Panc1 (cell line): ENCODE results near the gene CAMK2B. TPM values are rescaled to one million over a fixed set of nuclear protein-coding genes. Genes with fewer than 3 reads are reported as not detected.

Source experiments
- ATAC-seq: fragments of 200-7000 bp; cut with Tn5 transposase; 2 replicates; pipeline ENCODE4 v1.9.1; 2020; ENCODE audit warnings: mild to moderate bottlenecking, moderate library complexity
- BruUV-seq: library from RNA; stranded (reverse); fragments of 400-500 nt; replicated peaks from 2 replicates; lab custom pipeline; 2021; lab: Mats Ljungman, UMichigan
- CTCF ChIA-PET: fragments of 300-600 bp; sonication (Branson Sonifier 250); formaldehyde crosslinking; loops from one replicate; lab custom pipeline; 2022; ENCODE audit warnings: antibody characterized with exemption; lab: Charles Lee
- POLR2A ChIA-PET: fragments of 300-600 bp; sonication (Branson Sonifier 250); formaldehyde crosslinking; loops from one replicate; lab custom pipeline; 2022; ENCODE audit warnings: antibody characterized with exemption; lab: Charles Lee
- DNase-seq: peaks from one replicate; pipeline ENCODE4 v3.0.0-alpha.2; 2010; ENCODE audit warnings: low read depth, low spot score
- H3K27ac ChIP-seq: 2 replicates; pipeline ENCODE4 v1.5.1; 2011; ENCODE audit warnings: mild to moderate bottlenecking, low read length, inconsistent platforms
- H3K27me3 ChIP-seq: fragments of 200-500 bp; sonication (Bioruptor generic); 2 replicates; pipeline ENCODE4 v1.6.0; 2014; ENCODE audit warnings: low read length, inconsistent platforms; ENCODE audit not compliant: control insufficient read depth, insufficient read depth
- H3K36me3 ChIP-seq: fragments of 200-500 bp; sonication (Bioruptor generic); 2 replicates; pipeline ENCODE4 v1.5.1; 2014; ENCODE audit warnings: inconsistent platforms, mild to moderate bottlenecking, low read length, moderate library complexity; ENCODE audit not compliant: control insufficient read depth, insufficient read depth
- H3K4me1 ChIP-seq: 2 replicates; pipeline ENCODE4 v1.5.1; 2011; ENCODE audit warnings: inconsistent platforms, mild to moderate bottlenecking, low read length, moderate library complexity; ENCODE audit not compliant: control insufficient read depth, insufficient read depth
- H3K4me3 ChIP-seq, 2 experiments: 2 replicates each; pipeline ENCODE4 v1.5.1; 2011 to 2012; ENCODE audit warnings: low read depth in 2 of 2, low read length in 2 of 2, mild to moderate bottlenecking in 2 of 2, inconsistent platforms in 1 of 2, moderate library complexity in 1 of 2
- H3K9me3 ChIP-seq: fragments of 200-500 bp; sonication (Bioruptor generic); 2 replicates; pipeline ENCODE4 v1.5.1; 2014; ENCODE audit warnings: low read depth, mild to moderate bottlenecking, inconsistent platforms, low read length, moderate library complexity; ENCODE audit not compliant: control insufficient read depth, insufficient read depth
- POLR2AphosphoS5 ChIP-seq: IDR thresholded peaks from 2 replicates; pipeline ENCODE4 v1.6.1; 2012; ENCODE audit warnings: mild to moderate bottlenecking, low read depth, low read length, moderate library complexity
- SIN3A ChIP-seq: IDR thresholded peaks from 2 replicates; pipeline ENCODE4 v1.6.1; 2012; ENCODE audit warnings: low read depth, mild to moderate bottlenecking, low read length, moderate library complexity, borderline replicate concordance; ENCODE audit not compliant: insufficient read depth
- TCF7L2 ChIP-seq: IDR thresholded peaks from 2 replicates; pipeline ENCODE4 v1.6.1; 2011; ENCODE audit warnings: mild to moderate bottlenecking, low read depth, low read length, inconsistent platforms
- in situ Hi-C: cut with HindIII; loops from 2 replicates; pipeline ENCODE4 v1.10.0; 2016; ENCODE audit warnings: low sequenced_read_pairs, low pct_unique_long_range_greater_than_20kb
- intact Hi-C: fragments of 100-400 bp; cut with micrococcal nuclease; formaldehyde crosslinking; loops from one replicate; pipeline ENCODE4 v1.10.0; 2022; ENCODE audit not compliant: unreplicated experiment
- total RNA-seq: library from RNA; stranded (reverse); gene quantifications from one replicate; pipeline ENCODE4 v1.2.1, GENCODE V29; 2021; ENCODE audit not compliant: unreplicated experiment
- TF ChIP-seq, protein P1 (sequence below), 2 experiments: IDR thresholded peaks; 2 replicates each; pipeline ENCODE4 v1.6.1; 2011 to 2012; ENCODE audit warnings: low read depth in 2 of 2, control low read depth in 1 of 2, low read length in 1 of 2, mild to moderate bottlenecking in 1 of 2, moderate library complexity in 1 of 2; ENCODE audit not compliant: insufficient read depth in 1 of 2
- TF ChIP-seq, protein P2 (sequence below): fragments of 450-650 bp; IDR thresholded peaks from 2 replicates; pipeline ENCODE4 v1.5.1; 2017; ENCODE audit warnings: mild to moderate bottlenecking

Gene CAMK2B
- total RNA-seq, 1 experiment from 2014 or later: 0.26 TPM

DNA sequence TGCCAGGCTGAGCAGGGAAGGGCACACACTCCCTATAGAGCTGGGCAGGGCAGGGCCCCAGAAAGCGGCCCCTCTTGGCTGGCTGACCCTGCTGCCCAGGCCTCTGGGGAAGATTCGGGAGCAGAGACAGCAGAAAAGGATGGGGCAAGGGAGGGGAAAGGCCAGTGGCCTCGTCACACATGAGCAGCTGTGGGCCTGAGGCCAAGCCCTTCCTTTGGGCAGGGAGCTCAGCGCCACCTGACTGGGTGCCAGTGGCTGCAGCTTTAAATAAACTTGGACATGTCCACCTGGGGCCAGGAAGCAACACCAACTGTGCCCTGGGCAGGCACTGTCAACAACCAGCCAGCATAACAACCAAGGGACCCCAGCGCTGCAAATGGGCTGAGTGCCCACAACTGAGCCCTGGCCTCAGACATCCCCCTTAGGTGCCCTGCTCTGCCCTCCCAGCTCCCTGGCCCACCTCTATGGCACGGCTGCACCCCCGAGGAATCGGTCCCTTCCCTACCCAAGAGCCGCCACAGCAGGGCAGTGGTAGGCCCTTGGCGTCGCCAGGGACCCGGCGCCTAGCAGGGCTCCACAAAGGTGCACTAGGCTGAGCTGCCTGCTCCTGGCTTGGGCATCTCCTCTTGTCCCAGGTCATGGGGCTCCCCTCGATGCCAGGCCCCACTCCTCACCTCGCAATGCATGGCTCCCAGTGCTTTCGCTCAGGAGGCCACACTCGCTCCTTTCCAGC is 2.6 kb downstream of the CAMK2B start:
- DNase-seq (no peak), ATAC-seq (no peak; the same call in 1 of the 2 replicates)
- TF ChIP-seq, protein P1, sequence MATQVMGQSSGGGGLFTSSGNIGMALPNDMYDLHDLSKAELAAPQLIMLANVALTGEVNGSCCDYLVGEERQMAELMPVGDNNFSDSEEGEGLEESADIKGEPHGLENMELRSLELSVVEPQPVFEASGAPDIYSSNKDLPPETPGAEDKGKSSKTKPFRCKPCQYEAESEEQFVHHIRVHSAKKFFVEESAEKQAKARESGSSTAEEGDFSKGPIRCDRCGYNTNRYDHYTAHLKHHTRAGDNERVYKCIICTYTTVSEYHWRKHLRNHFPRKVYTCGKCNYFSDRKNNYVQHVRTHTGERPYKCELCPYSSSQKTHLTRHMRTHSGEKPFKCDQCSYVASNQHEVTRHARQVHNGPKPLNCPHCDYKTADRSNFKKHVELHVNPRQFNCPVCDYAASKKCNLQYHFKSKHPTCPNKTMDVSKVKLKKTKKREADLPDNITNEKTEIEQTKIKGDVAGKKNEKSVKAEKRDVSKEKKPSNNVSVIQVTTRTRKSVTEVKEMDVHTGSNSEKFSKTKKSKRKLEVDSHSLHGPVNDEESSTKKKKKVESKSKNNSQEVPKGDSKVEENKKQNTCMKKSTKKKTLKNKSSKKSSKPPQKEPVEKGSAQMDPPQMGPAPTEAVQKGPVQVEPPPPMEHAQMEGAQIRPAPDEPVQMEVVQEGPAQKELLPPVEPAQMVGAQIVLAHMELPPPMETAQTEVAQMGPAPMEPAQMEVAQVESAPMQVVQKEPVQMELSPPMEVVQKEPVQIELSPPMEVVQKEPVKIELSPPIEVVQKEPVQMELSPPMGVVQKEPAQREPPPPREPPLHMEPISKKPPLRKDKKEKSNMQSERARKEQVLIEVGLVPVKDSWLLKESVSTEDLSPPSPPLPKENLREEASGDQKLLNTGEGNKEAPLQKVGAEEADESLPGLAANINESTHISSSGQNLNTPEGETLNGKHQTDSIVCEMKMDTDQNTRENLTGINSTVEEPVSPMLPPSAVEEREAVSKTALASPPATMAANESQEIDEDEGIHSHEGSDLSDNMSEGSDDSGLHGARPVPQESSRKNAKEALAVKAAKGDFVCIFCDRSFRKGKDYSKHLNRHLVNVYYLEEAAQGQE (IDR thresholded peaks at IDR 0.05; ENCODE audit: insufficient read depth in 1 of 2, low read depth in 2 of 2, low read length in 1 of 2): no peak
- TF ChIP-seq SIN3A (no peak), POLR2AphosphoS5 (no peak), TCF7L2 (no peak)
- TF ChIP-seq, protein P2, sequence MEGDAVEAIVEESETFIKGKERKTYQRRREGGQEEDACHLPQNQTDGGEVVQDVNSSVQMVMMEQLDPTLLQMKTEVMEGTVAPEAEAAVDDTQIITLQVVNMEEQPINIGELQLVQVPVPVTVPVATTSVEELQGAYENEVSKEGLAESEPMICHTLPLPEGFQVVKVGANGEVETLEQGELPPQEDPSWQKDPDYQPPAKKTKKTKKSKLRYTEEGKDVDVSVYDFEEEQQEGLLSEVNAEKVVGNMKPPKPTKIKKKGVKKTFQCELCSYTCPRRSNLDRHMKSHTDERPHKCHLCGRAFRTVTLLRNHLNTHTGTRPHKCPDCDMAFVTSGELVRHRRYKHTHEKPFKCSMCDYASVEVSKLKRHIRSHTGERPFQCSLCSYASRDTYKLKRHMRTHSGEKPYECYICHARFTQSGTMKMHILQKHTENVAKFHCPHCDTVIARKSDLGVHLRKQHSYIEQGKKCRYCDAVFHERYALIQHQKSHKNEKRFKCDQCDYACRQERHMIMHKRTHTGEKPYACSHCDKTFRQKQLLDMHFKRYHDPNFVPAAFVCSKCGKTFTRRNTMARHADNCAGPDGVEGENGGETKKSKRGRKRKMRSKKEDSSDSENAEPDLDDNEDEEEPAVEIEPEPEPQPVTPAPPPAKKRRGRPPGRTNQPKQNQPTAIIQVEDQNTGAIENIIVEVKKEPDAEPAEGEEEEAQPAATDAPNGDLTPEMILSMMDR: no peak
- POLR2A ChIA-PET: no interaction called here
- Histone ChIP-seq H3K4me1 (no peaks in the 10 kb centered on the region), H3K36me3 (no peaks in the 10 kb centered on the region), H3K9me3 (no peaks in the 10 kb centered on the region), H3K27me3 (peaks cover 9% of the 10 kb centered on the region), H3K27ac (no peak overlapping the region), H3K4me3 (no peak overlapping the region)
- CTCF ChIA-PET: no interaction called here
- in situ Hi-C loops: no loop called here
- intact Hi-C loops: no loop called here
- no TSS peak for BruUV-seq

DNA sequence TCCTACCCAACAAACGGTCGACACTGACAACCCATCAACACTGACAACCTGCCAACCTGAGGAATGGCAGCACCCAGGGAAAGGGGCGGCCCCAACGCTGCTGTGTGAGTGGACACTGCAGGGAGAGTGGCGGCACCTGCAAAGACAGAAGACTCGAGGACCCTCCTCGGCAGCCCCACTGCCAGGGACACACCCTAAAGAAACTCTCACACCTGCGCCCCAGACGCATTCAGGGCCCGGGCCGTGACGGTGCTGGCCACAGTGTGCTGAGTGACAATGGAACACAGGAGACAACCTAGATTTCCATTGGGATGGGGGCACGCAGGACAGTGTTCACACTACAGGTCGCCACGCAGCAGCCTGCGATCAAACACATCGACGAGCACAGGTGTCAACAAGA is 3.6 kb downstream of the CAMK2B start:
- intact Hi-C loops: no loop called here
- Histone ChIP-seq H3K4me1 (no peaks in the 10 kb centered on the region), H3K4me3 (no peak overlapping the region), H3K9me3 (no peaks in the 10 kb centered on the region), H3K27ac (no peak overlapping the region), H3K36me3 (no peaks in the 10 kb centered on the region), H3K27me3 (peaks cover 9% of the 10 kb centered on the region)
- CTCF ChIA-PET: no interaction called here
- TF ChIP-seq, protein P1 (IDR thresholded peaks at IDR 0.05; ENCODE audit: insufficient read depth in 1 of 2, low read depth in 2 of 2, low read length in 1 of 2): no peak
- no peak for TF ChIP-seq SIN3A
- TF ChIP-seq POLR2AphosphoS5: no peak
- TF ChIP-seq TCF7L2: no peak
- TF ChIP-seq, protein P2: no peak
- in situ Hi-C loops: no loop called here
- POLR2A ChIA-PET: no interaction called here
- BruUV-seq: no TSS peak
- no peak for ATAC-seq
- DNase-seq: no peak
